T1000 (cell line): Measurements from ENCODE around the gene PBX1.

Source experiments
- DNase-seq: peaks from one replicate; lab custom pipeline; 2025; ENCODE audit warnings: mixed read lengths; lab: John Stamatoyannopoulos, UW

PBX1 gene

DNA sequence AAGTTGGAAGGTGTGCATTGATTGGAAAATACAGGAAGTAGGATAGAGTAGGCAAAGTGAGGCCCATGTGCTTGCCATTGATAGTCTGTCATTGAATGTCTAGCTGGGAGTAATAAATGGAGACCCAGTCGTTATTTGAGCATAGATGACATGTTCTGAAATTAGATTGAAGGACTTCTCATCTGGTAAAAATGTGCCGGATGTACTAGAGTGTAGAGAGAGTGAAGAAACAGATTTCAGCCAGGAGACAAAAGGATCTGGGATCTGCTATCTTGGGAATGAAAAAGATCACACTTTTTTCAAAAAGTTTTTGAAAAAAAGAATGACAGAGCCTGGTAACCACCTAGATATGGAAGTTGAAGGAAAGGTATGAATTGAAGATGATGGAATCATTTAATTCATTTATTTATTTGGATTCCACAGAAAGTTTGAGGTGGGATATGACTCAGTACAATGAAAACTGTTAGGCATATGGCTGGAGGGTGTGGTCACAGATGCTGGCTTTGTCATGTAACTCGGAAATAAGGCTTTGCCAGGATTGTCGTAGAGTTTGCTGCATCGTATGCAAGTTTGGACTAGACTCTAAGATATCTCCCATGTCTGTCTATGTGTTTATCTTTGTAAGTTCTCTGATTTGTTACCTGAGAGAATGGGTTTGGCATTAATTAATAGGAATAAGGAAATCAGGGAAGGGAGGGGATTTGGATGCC is 137.1 kb downstream of the PBX1 start:
- DNase-seq, result no peak

DNA sequence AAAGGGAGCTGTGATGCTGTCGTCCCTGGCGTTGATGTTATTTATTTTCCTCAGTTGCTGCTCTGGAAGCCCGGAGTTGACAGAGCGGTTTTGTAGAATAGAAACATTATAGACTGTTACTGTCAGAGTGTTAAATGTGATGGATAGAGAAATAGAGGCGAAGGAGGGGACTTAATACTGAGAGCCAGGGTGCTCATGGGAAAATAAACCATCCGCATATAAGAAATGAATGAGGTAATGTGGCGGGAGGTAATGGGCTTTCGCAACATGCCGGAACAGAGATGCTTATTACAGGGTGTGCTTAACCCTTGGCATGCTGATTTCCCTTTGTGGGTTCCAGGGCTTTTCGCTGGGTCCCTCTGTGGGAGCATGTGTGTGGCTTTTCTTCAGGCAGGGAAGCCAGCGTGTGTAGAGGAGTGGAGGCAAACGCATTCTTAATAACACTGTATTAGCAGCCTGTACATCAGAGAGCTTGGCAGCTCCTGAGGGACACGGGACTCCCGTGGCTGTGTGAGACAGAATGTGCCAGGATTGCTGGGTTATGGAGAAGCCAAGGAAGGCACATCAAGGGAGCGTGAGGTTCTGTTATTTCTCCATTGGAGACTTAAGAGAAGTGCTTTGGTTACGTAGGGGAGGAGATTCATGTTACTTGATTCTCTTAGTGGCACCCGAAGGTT is 141.0 kb downstream of the PBX1 start:
- no peak for DNase-seq

DNA sequence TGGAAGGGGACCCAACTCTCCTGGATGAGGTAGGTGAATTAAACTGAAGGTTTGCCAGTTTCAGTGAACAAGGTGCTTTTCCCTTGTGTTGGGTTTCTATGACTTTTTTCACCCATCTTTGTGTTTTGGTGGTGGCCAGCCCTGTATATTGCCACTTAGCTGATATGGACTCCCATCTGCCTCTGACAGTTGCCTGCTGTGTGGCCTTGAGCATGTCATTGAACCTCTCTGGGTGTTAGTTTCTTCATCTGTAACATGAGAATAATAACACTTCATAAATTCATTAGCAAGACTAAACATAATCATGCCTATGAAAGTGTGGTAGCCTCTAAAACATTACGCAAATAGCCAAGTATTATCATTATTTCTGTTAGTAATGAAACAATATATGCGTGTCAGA is 141.7 kb downstream of the PBX1 start:
- no peak for DNase-seq

DNA sequence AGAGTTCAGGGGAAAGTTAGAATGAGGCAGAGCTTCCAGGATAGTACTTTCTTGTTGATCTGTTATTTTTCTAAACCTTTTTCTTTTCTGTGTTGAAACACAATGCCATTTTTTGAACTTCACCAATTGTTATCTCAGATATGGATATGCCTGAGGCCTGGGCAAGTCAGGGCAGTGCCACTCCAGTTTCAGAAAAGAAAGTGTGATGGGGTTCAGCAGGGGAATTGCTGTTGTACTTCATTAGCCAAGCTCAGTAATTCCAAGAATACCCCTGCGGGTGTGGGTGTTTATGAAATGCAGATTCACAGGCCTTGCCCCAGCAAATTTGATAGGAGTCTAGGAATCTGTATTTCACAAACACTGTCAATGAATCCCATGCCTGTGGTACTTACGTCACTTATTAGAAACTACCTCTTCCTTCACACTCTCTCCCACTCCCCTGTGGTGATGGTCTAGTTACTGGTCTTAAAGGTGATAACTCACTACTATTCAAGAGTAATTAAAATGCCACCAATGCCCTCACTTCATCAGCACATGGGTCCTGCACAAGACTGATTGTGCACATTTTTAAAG is 142.3 kb downstream of the PBX1 start:
- no peak for DNase-seq

DNA sequence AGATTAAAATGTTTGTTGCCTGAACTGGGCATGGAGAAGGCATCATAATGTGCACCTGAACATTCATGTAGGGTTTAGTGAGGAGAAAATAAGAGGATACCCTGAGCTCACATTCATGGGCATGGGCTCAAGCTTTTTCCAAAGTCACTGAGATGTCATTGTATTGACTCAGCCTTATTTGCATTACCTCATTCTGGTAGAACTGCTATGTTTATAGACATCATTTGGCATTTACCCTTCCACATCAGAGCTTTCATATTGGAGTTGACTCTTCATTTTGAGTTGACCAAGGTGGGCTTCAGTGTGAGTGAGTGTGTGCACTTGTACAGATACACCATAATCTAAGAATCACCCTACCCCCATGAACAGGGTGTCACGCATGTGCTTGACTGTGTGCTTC is 143.2 kb downstream of the PBX1 start:
- no peak for DNase-seq

DNA sequence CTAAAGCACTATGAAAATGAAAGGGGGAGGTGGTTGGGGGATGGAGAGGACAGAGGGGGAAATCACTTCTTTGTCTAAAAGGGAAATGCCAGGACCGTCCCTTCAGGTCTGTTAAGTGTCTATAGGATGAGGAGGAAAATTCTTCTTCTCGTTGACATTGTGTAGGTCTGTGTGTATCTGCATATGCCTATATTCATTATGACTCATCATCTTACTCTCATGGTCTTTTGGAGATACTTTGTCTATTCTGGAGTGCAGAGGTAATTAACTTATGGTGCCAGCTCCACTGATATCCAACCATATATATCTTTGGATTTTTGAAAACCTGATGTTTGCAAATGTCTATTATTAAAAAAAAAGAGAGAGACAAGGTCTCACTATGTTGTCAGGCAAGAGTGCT is 143.7 kb downstream of the PBX1 start:
- DNase-seq, result no peak

DNA sequence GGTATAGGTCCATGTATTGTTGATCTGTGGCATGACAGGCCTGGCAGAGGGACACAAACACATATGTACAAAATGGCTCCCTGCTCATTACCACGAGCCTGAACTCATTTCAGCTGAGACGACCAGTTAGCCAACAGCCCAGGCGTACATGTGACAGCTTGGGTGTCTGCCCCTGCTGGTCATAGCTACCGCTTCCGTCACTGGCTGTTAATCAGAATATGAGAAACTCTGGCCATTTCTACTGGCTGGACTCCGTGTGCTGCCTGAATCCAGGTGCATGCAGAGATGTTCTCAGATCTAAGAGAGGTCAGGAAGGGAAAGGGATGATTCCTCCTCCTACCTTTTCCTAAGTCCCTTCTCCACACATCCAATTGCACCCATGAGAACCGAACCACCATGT is 144.5 kb downstream of the PBX1 start:
- no peak for DNase-seq

DNA sequence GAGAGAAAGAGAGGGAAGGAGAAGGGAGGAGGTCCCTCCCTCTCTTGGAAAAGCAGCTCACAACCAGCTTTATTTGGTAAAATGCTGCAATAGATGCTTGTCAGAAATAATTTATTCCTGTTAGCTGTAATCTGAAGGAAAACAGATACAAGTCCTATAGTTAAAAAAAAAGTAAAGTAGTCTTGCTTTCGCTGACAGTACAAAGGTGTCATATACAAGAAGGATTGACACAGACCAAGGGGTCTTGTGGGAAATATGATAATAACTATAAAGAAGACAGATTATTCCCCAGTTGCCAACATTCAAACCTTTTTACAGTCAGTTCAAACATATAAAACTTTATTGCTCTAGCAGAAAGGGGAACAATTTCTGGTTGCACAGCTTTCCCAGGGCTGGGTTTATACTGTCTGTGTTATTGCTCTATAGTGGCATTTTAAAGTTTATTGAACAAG is 145.0 kb downstream of the PBX1 start:
- DNase-seq, result no peak

DNA sequence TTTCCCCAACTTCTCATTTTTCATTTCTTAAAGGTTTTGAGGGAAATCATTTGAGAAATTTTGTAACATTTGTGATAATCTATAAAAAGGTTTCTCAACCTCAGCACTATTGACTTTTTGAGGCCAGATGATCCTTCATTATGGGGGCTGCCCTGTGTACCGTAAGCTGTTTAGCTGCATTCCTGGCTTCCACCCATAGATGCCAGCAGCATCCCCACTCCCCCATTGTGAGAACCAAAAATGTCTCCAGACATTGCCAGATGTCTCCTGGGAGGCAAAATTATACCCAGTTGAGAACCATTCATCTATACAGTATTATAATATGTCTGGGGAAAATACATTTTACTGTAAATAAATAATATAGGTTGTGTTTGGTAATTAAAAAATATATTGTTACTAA is 146.0 kb downstream of the PBX1 start:
- no peak for DNase-seq

DNA sequence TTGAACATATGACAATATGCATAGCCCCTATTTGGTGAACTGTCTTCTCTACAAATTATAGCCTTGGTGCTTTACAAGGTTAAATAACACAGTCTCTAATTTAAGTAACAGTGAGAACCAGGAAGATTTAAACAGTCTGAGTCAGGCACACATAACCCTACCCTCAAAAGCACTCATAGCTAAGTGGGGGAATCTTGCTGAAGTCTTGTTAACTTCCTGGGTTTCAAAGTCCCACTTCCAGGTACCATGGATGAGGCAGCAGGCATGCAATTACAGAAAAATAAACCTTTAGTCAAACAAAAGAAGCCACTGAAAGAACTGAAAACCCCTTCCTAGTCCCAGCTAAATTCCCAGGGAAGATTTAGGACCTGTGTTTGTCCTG is 147.6 kb downstream of the PBX1 start:
- DNase-seq, result no peak

DNA sequence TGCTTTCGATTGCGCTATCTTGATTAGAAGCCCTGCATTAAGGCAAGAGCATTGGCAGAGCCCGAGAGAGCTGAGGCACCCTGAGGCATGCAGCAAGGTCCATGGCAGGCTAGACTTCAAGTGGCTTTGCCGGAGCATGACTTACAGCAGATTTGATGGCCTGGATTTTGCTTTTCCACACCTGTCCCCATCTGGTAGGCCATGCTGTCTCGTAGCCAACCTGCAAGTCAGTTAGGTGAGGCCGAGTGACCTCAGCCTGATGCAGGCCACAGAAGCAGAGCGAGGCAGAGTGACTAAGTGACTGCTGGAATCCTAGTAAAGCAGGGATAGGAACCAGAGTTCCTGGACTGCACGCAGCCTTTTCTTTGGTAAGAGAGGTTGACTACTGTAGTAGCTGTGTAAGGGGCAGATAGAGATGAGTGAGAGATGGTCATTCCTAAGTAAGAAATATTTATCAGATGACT is 148.9 kb downstream of the PBX1 start:
- peak; percentile 37 for DNase-seq

DNA sequence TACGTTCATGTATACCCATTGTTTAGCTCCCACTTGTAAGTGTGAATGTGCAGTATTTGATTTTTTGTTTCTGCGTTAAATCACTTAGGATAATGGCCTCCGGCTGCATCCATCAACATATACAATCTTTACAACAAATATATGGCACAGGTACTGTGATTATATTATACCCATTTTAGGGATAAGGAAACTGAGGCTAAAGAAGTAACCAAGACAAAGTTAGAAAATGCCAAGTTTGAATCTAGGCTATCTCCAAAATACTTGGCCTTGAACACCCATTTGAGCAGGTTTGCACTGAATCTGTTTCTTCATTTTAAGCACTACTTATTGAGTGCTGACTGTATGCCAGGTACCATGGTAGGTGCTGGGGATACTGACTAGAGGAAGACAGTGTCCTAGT is 149.6 kb downstream of the PBX1 start:
- no peak for DNase-seq

DNA sequence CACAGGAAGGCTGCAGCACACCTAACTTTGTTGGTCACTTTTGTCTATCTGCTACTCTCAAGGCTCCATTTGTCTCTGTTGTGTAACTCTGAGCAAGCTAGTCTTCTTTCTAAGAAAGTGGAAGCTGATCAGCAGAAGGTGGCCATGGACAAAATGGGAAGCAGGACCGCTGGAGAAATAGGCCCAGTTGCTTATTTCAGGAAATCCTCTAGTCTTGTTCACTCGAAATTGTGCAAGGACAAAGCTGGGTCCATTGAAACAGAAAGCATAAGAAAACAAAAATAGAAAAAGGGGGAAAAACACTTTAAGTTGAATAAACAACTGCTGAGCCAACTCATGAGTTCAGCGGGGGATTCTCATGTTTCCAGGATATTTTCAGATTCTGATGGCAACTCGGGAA is 150.1 kb downstream of the PBX1 start:
- no peak for DNase-seq

DNA sequence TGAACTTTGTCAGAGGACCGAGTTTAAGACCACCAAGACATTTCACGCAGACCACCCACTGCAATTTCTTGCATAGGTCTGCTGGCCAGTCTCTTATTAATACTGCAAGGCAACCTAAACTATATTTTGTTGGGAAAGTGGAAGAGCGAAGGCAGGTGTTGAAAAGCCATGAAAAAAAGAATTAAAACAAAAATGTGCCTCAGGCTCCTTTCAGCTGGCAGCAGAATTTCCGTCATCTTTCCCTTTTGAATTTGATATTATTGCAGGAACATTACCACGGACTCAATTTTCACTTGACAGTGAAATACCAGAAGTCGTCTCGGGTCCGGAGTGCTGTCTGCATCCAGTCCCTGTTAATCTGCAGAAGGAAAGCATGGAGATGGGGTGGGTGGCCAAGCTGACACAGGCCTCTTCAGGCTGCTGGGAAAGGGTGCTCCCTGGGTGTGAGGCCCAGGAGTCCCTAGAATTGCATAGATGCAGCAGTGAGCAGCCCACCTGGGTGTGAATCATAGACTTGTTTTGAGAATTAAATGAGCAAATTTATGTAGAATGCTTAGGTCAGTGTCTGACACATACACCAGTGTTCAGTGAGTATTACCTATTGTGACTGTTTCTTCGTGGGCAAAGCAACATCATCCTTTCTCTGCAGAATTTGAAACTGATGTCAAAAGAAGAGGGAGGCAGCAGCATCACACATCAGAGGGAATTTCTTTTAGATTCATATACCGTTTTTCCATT is 150.7 kb downstream of the PBX1 start:
- no peak for DNase-seq

DNA sequence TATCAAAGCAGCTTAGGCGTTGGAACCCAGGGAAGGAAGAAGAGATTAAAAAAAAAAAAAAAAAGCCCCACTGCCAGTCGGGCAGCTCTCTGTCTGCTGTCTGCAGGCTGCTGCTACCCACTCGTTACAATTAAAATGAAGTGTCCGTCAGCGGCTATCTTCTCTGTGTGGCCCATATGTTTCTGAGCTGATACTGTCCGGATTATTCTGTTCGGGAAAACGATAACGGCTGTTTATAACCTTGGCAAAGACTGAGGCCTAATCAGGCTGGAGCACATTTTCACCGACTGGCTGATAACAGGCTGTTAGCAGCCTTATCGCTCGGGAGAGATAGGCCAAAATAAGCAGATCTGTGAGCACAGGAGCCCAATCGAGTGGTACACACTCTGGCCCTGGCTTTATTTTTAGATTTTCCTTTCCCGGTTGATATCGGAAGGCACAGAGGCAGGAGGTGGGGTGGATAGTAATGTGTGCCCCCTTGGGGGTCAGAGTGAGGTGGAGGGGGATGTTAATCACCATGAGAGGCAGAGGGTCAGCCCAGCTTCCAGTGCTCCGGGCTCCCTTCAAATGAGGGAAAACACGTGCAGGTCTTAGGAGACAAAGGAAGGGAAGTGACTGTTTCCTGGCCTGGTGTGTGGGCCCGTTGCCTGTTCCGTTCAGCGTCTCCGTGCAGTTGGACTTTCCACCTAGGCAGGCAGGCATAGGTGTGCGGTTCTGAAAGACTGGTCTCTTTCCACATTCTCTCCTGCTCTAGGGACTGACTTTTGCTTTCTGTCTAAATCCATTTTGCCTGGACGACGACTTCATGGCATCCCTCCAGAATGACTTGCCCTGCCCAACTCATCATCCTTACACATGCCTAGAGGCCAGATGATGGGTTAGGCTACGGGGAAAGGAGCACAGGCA is 153.4 kb downstream of the PBX1 start:
- no peak for DNase-seq

DNA sequence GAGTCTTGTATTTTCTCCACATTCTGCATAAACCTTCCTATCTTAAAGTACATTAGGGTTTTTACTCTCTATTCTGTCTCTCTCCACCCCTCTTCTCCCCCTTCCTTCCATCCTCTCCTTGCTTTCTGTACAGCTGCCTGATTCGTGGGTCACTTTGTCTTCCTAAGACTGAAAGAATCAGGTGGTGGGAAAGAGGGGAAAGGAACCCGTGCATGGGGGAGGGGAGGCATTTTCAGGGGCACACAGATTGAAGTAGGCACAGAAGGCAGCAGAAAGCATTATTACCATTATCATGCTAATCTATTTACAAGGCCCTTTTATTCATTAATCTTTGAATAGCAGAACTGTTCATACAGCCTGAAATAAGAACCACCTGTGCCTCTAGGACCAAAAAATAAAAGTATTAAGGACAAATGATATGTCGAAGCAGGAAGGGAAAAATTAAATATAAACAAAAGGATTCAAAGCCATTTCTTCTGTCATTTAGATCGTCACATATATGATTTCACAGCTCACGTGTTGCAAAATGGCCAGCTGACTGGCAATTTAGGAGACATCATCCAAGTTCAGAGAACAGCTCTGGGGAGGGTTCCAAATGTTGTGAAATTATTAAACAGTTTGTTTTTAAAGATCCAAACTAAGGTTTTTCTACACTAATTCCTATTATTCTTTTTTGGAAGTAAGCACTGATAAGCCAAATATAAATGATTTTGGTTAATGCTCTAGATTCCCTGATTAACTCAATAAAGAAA is 154.6 kb downstream of the PBX1 start:
- no peak for DNase-seq

DNA sequence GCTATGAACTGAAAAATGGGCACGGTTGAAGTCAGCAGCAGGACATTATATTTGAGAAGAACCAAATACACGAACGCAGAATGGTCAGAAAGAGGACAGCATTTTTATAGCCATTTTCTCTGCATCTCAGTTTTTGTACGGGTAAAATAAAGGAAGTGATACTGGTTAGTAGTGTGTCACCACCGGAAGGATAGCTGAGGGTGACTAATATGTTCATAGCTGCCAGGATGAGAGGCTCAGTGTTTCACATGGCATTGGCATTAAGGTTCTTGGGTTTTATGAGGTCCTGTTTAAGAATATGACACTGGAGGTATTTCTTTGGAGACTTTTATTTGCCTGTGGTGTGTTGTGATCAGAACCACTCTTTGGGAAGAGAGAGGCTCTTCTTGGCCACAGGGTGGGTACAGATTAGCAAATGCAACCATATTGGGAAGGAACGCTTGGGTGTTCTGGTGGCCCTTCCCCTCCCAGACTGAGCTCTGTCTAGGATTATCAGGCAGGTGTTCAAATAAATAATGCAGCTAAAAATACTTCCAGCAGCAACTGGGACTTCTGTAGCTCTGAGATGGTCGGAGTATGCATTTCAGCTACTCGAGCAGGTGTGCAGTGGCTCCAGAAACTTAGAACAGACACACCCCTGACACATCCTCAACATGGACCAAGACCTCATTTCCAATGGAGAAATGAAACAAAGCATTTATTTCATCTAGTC is 158.2 kb downstream of the PBX1 start:
- DNase-seq, result no peak

DNA sequence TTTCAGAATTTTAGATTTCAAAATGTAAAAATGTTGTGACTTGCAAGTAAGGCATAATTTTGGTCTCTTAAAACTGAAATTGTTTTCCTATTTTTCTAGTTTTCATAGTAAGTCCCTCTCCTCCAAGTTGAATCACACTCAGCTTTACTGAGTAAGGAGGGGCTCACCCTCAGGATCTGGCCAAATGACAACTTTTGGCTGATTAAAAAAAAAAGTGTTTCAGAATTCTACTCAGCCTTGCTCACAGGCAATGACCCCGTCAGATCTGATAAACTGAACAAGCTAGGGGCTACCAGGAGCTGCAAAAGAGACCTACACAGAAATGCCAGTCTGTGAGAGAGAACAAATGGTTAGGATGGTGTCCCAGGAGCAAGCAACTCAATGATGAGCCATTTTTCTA is 159.8 kb downstream of the PBX1 start:
- DNase-seq, result no peak

DNA sequence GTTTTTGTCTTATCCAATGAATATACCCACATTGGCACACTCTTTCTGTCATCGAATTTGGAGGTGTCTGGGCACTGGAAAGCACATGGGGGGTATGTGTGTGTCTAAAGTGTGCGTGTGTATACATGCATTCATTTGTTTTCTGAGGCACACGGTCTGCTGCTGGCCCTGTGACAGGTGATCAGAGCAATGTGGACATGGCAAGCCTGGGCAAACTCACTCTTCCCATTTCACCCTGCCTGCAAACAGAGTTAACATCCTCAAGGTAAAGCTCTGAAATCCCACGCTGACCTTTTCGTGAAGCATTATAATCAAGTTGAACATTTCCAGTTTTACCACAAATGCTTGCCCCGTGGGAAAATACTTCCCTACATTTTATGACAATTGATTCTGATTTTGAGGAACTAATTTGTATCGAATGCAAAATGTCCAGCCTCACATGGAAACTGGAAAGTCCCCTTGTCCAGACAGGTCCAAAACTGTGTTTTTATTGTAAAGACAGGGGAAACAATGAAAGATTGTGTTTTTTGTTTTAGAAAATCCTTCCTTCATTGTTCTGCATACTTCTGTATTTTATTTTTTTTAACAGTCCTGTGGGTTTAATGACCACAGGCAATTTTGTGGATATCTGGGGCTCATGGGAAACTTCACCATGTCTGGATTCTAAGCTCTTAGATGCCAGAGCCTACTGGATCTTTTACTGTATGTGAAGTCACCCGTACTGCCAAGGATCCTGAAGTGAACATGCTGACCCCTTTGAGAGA is 160.9 kb downstream of the PBX1 start:
- DNase-seq, result no peak
